HUDEP-2 (cell line): Measurements from ENCODE around the gene MARS1.
"Not testable (repeated sequence)": the region's sequence is repeated elsewhere in the genome, so short reads cannot be mapped to it uniquely, and the experiment has no call there.

ENCODE experiments used
- DNase-seq, 76 experiments: peaks; one replicate each; lab custom pipeline; 2025; ENCODE audit not compliant: unreplicated experiment in 76 of 76; lab: John Stamatoyannopoulos, UW

Gene MARS1

GRCh38 chr12:57488402-57489156 is 711 bp downstream of the MARS1 start:
- peak in 5 of 76 experiments; percentile 5 to 43 (median 15) for DNase-seq

GRCh38 chr12:57489157-57489641 is 1.3 kb downstream of the MARS1 start:
- no peak for DNase-seq

GRCh38 chr12:57490126-57490525 is 2.3 kb downstream of the MARS1 start:
- DNase-seq: no peak

GRCh38 chr12:57491393-57492280 is 3.8 kb downstream of the MARS1 start:
- peak in 20 of 76 experiments; percentile 5 to 58 (median 26) for DNase-seq

- DNase-seq: not testable (repeated sequence)
Observed at GRCh38 chr12:57495051-57495701, 7.3 kb downstream of the MARS1 start.

GRCh38 chr12:57496822-57497221 is 9.0 kb downstream of the MARS1 start:
- no peak for DNase-seq

GRCh38 chr12:57497223-57498131 is 9.6 kb downstream of the MARS1 start:
- DNase-seq: no peak

GRCh38 chr12:57498132-57498502 is 10.2 kb downstream of the MARS1 start:
- no peak for DNase-seq

GRCh38 chr12:57498571-57498970 is 10.7 kb downstream of the MARS1 start:
- no peak for DNase-seq

- no peak for DNase-seq
Observed at GRCh38 chr12:57500213-57500612, 12.3 kb downstream of the MARS1 start.

- DNase-seq: not testable (repeated sequence)
Observed at GRCh38 chr12:57502311-57502969, 14.6 kb downstream of the MARS1 start.

GRCh38 chr12:57506541-57506940 is 18.7 kb downstream of the MARS1 start:
- DNase-seq: not testable (repeated sequence)

- DNase-seq: not testable (repeated sequence)
Observed at GRCh38 chr12:57507796-57508195, 19.9 kb downstream of the MARS1 start.

GRCh38 chr12:57511161-57511560 is 23.3 kb downstream of the MARS1 start:
- DNase-seq: no peak

GRCh38 chr12:57511588-57512325 is 23.9 kb downstream of the MARS1 start:
- DNase-seq: no peak

GRCh38 chr12:57512665-57513064 is 24.8 kb downstream of the MARS1 start:
- DNase-seq: no peak

- no peak for DNase-seq
Observed at GRCh38 chr12:57513266-57513665, 25.4 kb downstream of the MARS1 start.

GRCh38 chr12:57513677-57514076 is 25.8 kb downstream of the MARS1 start:
- not testable (repeated sequence) for DNase-seq

- DNase-seq: not testable (repeated sequence)
Observed at GRCh38 chr12:57514246-57514645, 26.4 kb downstream of the MARS1 start.
